HPDE6-E6E7 (cell line): ENCODE results near the gene SSNA1.
A peak's percentile ranks its signal among the peaks of the same experiment; 100 is the strongest.
"Not testable (repeated sequence)": the region's sequence is repeated elsewhere in the genome, so short reads cannot be mapped to it uniquely, and the experiment has no call there.

Experiments used
- DNase-seq: peaks from one replicate; pipeline ENCODE4 v3.0.0; 2011; ENCODE audit warnings: missing footprints; ENCODE audit errors: extremely low spot score

The SSNA1 gene

DNA sequence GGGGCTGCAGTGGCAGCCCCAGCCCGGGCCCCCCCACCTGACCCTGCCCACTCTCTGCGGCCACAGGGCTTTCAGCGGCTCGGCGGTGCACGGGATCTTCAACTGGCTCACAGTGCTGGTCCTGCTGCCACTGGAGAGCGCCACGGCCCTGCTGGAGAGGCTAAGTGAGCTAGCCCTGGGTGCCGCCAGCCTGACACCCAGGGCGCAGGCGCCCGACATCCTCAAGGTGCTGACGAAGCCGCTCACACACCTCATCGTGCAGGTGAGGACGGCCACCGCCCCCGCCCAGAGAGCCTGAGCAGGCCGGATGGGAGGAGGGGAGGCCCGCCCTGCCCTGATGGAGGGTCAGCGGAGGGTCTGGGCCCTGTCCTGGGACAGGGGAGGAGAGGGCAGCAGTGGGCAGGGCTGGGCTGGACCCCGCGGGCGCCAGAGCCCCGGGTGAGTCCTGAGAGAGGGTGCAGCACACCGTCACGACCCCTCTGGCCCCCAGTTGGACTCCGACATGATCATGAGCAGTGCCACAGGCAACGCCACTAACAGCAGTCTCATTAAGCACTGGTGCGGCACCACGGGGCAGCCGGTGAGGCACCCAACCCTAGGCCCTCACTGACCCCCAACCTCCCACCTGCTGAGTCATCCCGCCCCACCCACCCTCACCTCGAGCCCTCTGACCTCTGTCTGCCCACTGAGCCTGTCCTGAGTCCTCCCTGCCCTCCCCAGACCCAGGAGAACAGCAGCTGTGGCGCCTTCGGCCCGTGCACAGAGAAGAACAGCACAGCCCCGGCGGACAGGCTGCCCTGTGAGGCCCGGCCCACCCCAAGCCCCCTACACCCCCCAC is 44.9 kb downstream of the SSNA1 start:
- no peak for DNase-seq

DNA sequence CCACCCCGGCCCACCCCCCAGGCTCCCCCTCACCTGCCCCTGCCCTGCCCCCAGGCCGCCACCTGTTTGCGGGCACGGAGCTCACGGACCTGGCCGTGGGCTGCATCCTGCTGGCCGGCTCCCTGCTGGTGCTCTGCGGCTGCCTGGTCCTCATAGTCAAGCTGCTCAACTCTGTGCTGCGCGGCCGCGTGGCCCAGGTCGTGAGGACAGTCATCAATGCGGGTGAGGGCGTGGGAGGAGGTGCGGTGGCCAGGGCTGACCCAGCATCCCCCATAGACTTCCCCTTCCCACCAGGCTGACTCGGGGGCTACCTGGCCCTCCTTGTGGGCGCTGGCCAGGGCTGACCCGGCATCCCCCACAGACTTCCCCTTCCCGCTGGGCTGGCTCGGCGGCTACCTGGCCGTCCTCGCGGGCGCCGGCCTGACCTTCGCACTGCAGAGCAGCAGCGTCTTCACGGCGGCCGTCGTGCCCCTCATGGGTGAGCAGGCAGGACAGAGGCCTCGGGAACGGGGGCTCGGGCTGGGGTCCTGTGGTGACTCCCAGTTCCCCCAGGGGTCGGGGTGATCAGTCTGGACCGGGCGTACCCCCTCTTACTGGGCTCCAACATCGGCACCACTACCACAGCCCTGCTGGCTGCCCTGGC is 45.7 kb downstream of the SSNA1 start:
- no peak for DNase-seq

DNA sequence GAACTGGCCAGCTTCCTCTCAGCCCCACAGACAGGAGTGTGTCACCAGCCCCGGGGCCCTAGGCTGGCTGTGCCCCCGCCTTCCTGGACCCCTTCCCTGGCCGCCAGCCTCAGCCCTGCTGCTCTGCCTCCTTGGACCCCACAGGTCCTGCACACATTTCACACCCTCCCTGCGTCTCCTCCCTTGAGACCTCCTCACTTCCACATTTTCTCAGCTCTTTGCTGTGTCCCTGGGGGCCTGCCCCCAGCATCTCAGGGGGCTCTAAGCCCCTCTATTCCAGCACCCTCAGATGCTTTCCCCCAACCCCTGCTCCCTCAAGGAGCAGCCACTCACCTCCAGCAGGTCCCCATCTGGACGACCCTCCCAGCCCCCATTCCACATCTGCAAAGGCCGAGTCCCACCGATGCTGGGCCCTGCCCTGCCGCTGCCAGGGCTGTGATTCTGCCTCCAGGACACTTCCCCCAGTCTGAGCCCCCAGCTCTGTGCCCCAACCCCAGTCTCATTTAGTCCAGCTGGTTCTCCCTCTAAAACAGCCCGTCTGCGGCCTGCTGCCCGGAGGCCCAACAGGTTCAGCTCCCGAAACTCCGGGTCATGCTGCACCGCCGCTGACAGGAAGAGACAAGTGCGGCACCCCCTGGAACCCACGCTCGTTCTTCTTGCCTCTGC is 46.4 kb downstream of the SSNA1 start:
- no peak for DNase-seq

DNA sequence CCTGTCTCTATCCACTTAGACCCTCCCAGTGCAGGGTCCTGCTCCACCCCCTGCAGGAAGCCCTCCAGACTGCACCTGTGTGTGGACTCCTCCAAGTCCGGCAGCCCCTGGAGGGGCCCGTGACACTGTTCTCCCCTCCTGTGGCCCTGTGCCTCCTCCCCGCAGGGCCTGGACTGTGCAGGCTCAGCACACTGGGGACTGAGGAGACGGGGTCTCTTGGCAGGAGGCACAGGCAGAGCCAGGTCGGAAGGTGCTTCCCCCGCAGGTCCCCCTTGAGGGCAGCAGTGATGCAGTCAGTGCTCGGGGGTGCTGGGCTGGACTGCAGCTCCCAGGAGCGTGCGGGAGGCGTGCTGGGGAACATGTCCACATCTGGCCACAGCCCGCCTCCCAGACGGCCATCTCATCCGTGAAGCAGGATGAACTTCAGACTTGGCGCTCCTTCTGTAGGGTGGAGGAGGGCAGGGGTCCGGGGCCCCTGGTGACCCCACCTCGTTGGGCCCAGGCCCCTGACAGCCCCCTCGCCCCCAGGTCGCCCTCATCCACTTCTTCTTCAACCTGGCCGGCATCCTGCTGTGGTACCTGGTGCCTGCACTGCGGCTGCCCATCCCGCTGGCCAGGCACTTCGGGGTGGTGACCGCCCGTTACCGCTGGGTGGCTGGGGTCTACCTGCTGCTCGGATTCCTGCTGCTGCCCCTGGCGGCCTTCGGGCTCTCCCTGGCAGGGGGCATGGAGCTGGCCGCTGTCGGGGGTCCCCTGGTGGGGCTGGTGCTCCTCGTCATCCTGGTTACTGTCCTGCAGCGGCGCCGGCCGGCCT is 47.2 kb downstream of the SSNA1 start:
- no peak for DNase-seq

DNA sequence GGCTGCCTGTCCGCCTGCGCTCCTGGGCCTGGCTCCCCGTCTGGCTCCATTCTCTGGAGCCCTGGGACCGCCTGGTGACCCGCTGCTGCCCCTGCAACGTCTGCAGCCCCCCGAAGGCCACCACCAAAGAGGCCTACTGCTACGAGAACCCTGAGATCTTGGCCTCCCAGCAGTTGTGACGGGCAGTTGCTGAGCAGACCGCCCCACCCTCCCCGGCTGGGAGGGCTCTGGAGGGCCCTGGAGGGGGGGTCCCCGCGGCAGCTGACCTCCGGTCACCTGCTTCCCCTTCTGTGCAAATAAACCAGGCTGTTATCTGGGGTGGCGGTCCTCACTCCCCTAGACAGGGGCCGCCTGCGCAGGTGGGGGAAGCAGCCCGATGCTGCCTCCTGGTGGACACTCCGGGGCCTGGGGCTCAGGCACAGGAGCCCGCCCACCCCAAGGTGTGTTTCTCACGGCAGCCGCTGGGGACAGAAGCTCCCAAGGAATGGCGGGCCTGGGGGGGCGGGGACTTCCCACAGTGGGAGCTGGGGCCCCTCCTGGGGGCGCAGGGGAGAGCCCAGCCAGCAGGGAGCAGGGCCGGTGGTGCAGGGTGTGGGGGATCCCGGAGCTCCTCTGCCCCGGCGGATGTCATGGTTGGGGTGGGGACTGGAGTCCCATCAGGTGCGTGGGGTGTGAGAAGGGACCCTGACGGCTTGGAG is 47.9 kb downstream of the SSNA1 start:
- DNase-seq, result peak; percentile 85

DNA sequence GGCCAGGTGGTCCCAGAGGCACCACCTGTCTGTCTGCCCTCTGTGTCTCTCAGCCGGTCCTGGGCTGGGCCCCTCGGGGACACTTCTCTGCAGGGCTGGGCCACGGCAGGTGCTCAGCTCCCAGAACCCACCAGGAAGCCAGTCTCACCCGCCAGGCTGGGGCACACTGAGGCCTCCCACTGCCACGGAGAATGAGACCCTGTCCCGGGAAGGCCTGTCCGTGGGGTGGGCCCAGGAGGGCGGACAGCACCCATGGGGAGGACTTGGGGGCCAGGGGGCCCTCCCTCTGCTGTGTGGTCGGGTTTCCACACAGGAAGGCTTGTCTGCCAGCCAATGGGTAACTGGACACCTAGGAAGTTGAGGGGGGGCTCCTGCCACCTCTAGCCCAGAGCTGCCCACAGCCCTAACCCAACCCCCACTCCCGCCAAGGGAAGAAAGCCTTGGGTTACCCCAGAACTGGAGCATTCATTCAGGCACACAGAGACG is 48.5 kb downstream of the SSNA1 start:
- no peak for DNase-seq

DNA sequence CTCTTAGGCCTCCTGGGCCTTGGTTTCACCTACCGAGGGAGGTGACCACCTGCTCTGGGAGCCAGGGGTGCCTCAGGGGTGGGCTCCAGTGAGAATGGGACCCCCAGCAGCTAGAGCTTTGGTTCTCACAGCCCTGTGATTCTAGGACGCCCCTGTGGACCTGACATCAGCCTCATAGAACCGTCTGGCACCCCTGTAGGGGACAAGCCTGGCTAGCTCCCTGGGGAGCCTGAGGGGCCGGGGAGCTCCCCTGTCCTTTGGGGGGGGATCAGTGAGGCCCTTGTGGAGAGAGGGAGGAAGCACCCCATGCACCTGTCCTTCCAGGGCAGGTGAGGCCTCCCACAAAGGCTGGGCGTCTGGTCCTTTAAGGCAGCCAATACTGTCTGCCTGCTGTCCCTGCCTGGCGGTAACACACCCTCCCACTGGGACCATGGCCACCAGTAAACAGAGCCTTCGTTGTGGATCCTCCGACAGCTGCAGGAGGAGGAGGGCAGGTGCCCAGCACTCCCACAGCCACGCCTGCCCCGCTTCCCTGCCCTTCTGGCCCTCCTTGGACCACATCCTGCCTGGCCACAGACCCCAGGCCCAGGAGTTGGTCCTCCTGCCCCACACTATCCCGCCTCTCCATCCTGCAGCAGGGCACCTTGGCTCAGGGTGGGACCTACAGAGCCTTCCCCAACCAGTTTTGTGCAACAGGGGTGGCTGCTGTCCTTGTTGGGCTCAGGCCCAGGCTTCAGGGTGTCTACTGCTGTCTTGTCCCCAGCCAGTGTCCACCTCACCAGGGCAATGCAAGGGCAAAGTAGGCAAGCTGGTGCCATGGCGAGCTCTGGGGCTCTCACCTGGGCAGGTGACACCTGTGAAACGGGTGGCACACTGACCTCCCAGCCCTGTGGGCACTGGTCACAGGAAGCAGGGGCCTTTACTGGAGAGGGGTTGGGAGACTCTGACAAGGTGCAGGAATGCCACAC is 49.6 kb downstream of the SSNA1 start:
- no peak for DNase-seq

DNA sequence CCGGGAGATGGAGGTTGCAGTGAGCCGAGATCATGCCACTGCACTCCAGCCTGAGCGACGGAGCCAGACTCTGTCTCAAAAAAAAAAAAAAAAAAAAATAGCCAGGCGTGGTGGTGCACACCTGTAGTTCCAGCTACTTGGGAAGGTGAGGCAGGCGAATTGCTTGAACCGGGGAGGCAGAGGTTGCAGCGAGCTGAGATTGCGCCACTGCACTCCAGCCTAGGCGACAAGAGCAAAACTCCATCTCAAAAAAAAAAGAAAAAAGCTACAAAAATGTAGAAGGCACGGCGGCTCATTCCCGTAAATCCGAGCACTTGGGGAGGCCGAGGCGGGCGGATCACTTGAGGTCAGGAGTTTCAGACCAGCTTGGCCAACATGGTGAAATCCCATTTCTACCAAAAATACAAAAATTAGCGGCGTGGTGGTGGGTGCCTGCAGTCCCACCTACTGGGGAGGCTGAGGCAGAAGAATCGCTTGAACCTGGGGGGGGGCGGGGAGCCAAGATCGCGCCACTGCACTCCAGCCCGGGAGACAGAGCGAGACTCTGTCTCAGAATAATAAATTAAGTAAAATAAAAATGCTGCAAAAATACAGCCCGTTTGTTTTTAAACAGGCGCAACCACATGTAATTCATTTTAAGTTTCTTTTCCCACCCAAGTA is 51.2 kb downstream of the SSNA1 start:
- not testable (repeated sequence) for DNase-seq
